ENCODE results near the gene NBL1.

DNA sequence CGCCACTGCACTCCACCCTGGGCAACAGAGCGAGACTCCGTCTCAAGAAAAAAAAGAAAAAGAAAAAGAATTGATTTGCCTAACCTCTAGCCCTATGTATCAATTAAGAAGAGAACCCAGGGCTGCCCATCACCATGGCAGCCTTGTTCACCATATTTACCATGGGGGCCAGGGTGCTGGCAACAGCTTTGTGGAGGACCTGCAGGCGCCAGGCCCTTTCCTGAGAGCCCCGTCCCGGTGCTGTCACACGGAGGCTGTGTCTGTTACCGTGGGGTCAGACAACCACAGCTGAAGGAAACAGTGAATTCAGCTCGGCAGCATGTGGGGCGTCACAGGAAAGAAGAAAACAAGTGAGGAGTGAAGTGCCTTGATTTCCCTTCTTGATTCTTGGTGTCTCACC is 6.5 kb upstream of the NBL1 start:
- TF ChIP-seq, protein P1, sequence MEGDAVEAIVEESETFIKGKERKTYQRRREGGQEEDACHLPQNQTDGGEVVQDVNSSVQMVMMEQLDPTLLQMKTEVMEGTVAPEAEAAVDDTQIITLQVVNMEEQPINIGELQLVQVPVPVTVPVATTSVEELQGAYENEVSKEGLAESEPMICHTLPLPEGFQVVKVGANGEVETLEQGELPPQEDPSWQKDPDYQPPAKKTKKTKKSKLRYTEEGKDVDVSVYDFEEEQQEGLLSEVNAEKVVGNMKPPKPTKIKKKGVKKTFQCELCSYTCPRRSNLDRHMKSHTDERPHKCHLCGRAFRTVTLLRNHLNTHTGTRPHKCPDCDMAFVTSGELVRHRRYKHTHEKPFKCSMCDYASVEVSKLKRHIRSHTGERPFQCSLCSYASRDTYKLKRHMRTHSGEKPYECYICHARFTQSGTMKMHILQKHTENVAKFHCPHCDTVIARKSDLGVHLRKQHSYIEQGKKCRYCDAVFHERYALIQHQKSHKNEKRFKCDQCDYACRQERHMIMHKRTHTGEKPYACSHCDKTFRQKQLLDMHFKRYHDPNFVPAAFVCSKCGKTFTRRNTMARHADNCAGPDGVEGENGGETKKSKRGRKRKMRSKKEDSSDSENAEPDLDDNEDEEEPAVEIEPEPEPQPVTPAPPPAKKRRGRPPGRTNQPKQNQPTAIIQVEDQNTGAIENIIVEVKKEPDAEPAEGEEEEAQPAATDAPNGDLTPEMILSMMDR (conservative IDR thresholded peaks at IDR 0.05), result no peak
- TF ChIP-seq EZH2 (IDR thresholded peaks at IDR 0.05; ENCODE audit: low read depth), result no peak

Data from PC-9 (cell line).